ENCODE measurements around the gene CTCF. TPM values are rescaled to one million over a fixed set of nuclear protein-coding genes. Genes with fewer than 3 reads are reported as not detected.
A peak's percentile ranks its signal among the peaks of the same experiment; 100 is the strongest.

Gene CTCF
- total RNA-seq, 2 donors from 2014 or later: 54.3 to 72.4 TPM

GRCh38 chr16:67659675-67660563 is 97.6 kb downstream of the CTCF start, which contains the start of gene ACD:
Gene ACD, minus strand, starts transcription at chr16:67660260. Its CDS starts 40 bp downstream, at chr16:67660220.
- Mint-ChIP-seq H3K27ac (peak within 1 kb of the TSS; percentile 86 to 93), H3K36me3 (no peaks in the 10 kb centered on the region), H3K9me3 (no peaks in the 10 kb centered on the region), H3K4me3 (peak within 1 kb of the TSS; percentile 90), H3K27me3 (no peaks in the 10 kb centered on the region), H3K4me1 (ENCODE audit: low read depth in 2 of 2) (peaks cover 8 to 23% of the 10 kb centered on the region in 2 donors)
- DNase-seq (ENCODE audit: low spot score) (peak; percentile 94), ATAC-seq (peak; percentile 81 to 89)

DNA sequence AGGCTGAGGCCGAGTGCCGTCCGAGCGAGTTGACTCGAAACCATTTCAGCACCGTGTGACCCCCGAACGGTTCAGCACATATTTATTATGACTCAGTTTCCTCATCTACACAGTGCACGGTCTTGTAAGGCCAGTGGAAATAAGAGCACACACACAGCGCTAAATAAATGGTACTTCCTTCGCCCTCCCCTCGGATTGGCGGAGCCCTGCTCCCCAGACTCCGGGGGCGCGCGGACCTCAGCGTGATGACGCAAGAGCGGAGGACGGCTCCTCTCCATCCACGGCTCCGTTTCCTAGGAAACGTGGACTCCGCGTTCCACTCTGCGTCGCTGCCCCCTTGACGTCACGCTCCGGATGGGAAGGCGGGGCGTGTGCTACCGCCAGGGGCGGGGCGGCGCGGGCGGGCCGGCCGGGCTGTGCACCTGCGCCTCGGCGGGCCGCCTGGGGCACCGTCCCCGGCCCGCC is 98.3 kb downstream of the CTCF start, which contains the start of gene PARD6A:
Gene PARD6A, plus strand, starts transcription at position 397 of the 465 bp plus-strand sequence. CDS start 79 bp downstream, outside the sequence.
- Mint-ChIP-seq H3K9me3 (no peaks in the 10 kb centered on the region), H3K27me3 (no peaks in the 10 kb centered on the region), H3K36me3 (no peaks in the 10 kb centered on the region), H3K4me1 (ENCODE audit: low read depth in 2 of 2) (peaks cover 9 to 25% of the 10 kb centered on the region in 2 donors), H3K27ac (peak within 1 kb of the TSS; percentile 86 to 93), H3K4me3 (peak within 1 kb of the TSS; percentile 90)
- peak; percentile 88 to 91 for ATAC-seq
- peak; percentile 97 for DNase-seq (ENCODE audit: low spot score)

- no peaks in the 10 kb centered on the region for H3K27me3 Mint-ChIP-seq
- no peaks in the 10 kb centered on the region for H3K36me3 Mint-ChIP-seq
- H3K9me3 Mint-ChIP-seq: no peaks in the 10 kb centered on the region
- ATAC-seq (no peak), DNase-seq (ENCODE audit: low spot score) (no peak)
- peaks cover 10 to 26% of the 10 kb centered on the region in 2 donors for H3K4me1 Mint-ChIP-seq (ENCODE audit: low read depth in 2 of 2)
- peak overlapping the region; percentile 90 for H3K4me3 Mint-ChIP-seq
- H3K27ac Mint-ChIP-seq: peak overlapping the region; percentile 86 to 93
Measured at GRCh38 chr16:67661101-67661761, 98.9 kb downstream of the CTCF start.

GRCh38 chr16:67661886-67662652 is 99.7 kb downstream of the CTCF start:
- ATAC-seq: no peak
- Mint-ChIP-seq H3K27ac (peak overlapping the region; percentile 86 to 93), H3K4me1 (ENCODE audit: low read depth in 2 of 2) (peaks cover 10 to 27% of the 10 kb centered on the region in 2 donors), H3K9me3 (no peaks in the 10 kb centered on the region), H3K4me3 (no peak overlapping the region), H3K27me3 (no peaks in the 10 kb centered on the region), H3K36me3 (no peaks in the 10 kb centered on the region)
- no peak for DNase-seq (ENCODE audit: low spot score)

- peaks cover 10 to 29% of the 10 kb centered on the region in 2 donors for H3K4me1 Mint-ChIP-seq (ENCODE audit: low read depth in 2 of 2)
- no peak overlapping the region for H3K27ac Mint-ChIP-seq
- no peaks in the 10 kb centered on the region for H3K27me3 Mint-ChIP-seq
- no peak for DNase-seq (ENCODE audit: low spot score)
- no peak for ATAC-seq
- H3K4me3 Mint-ChIP-seq: no peak overlapping the region
- no peaks in the 10 kb centered on the region for H3K9me3 Mint-ChIP-seq
- H3K36me3 Mint-ChIP-seq: no peaks in the 10 kb centered on the region
Measured at GRCh38 chr16:67662653-67663010, 100.3 kb downstream of the CTCF start.

DNA sequence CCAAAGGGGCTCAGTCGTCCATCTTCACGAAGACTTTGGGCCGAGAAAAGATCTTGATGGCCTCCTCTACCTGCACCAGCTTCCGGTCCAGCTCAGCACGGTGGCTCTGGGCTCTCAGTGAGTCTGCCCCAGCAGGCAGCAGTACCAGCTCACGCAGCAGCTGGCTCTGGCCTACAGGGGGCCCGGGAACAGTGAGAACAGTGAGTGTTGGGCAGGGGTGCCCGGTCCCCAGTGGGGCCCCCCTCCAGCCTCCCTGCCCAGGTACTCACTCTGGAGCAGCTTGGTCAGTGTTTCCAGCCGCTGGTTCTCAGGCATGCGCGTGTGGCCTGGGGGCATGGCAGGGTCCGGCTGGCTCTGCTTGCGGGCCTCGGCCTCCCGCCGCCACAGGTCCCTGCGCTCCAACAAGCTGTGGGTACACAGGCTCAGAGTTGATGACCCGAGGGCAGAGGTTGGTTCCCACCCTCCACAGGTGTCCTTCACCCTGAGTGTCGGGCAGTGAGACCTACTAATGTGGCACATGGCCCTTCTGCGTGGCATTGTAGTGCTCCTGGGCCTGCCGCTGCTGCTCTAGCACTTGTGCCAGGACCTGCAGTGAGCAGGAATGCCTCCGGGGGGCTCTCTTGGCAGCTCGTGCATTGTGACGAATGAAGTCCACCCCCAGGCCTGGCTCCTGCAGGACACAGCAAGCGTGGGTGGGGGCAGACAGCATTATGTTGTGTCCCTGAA is 101.0 kb downstream of the CTCF start:
- ATAC-seq: no peak
- no peaks in the 10 kb centered on the region for H3K27me3 Mint-ChIP-seq
- H3K9me3 Mint-ChIP-seq: no peaks in the 10 kb centered on the region
- H3K27ac Mint-ChIP-seq: no peak overlapping the region
- no peak overlapping the region for H3K4me3 Mint-ChIP-seq
- DNase-seq (ENCODE audit: low spot score): no peak
- no peaks in the 10 kb centered on the region for H3K36me3 Mint-ChIP-seq
- peaks cover 10 to 26% of the 10 kb centered on the region in 2 donors for H3K4me1 Mint-ChIP-seq (ENCODE audit: low read depth in 2 of 2)

- peak overlapping the region in 1 of 2 donors; percentile 68 for H3K27ac Mint-ChIP-seq
Measured at GRCh38 chr16:67663877-67664222, 101.5 kb downstream of the CTCF start.

DNA sequence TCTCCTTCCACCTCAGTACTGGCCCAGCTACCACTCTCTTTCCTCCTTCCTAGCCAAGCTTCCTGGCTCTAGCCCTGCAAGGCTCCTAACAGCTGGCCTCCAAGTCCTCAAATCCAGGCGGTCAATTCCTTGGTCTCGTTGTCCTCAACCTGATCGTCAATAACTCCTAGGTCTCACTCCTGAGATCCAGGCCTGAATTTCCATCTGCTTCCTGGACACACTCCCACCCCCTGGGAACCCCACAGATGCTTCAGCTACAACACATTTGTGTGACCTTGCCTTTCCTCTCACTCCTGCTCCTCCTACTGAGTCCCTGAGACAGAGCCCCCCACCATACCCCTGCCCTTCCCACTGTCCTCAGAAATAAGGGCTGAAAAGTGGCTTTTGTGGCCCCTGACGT is 101.9 kb downstream of the CTCF start:
- H3K27ac Mint-ChIP-seq: peak overlapping the region in 1 of 2 donors; percentile 68
- DNase-seq (ENCODE audit: low spot score): no peak
- H3K9me3 Mint-ChIP-seq: no peaks in the 10 kb centered on the region
- H3K36me3 Mint-ChIP-seq: no peaks in the 10 kb centered on the region
- H3K27me3 Mint-ChIP-seq: no peaks in the 10 kb centered on the region
- peaks cover 10 to 20% of the 10 kb centered on the region in 2 donors for H3K4me1 Mint-ChIP-seq (ENCODE audit: low read depth in 2 of 2)
- H3K4me3 Mint-ChIP-seq: no peak overlapping the region
- ATAC-seq: no peak

More at GRCh38 chr16:67663877-67664222, 101.5 kb downstream of the CTCF start:
- H3K4me1 Mint-ChIP-seq (ENCODE audit: low read depth in 2 of 2): peaks cover 10 to 24% of the 10 kb centered on the region in 2 donors
- no peaks in the 10 kb centered on the region for H3K9me3 Mint-ChIP-seq
- no peaks in the 10 kb centered on the region for H3K27me3 Mint-ChIP-seq
- H3K4me3 Mint-ChIP-seq: no peak overlapping the region
- no peaks in the 10 kb centered on the region for H3K36me3 Mint-ChIP-seq
- no peak for DNase-seq (ENCODE audit: low spot score)
- ATAC-seq: no peak

GRCh38 chr16:67664871-67665270 is 102.5 kb downstream of the CTCF start:
- Mint-ChIP-seq H3K27me3 (no peaks in the 10 kb centered on the region), H3K4me1 (ENCODE audit: low read depth in 2 of 2) (peaks cover 10 to 17% of the 10 kb centered on the region in 2 donors), H3K27ac (peak overlapping the region in 1 of 2 donors; percentile 68), H3K9me3 (no peaks in the 10 kb centered on the region), H3K4me3 (no peak overlapping the region), H3K36me3 (no peaks in the 10 kb centered on the region)
- DNase-seq (ENCODE audit: low spot score) (no peak), ATAC-seq (no peak)

- H3K4me1 Mint-ChIP-seq (ENCODE audit: low read depth in 2 of 2): peaks cover 10 to 17% of the 10 kb centered on the region in 2 donors
- H3K4me3 Mint-ChIP-seq: peak overlapping the region; percentile 72
- ATAC-seq (no peak), DNase-seq (ENCODE audit: low spot score) (no peak)
- H3K27ac Mint-ChIP-seq: no peak overlapping the region
- no peaks in the 10 kb centered on the region for H3K9me3 Mint-ChIP-seq
- H3K27me3 Mint-ChIP-seq: no peaks in the 10 kb centered on the region
- H3K36me3 Mint-ChIP-seq: no peaks in the 10 kb centered on the region
Measured at GRCh38 chr16:67665598-67665997, 103.3 kb downstream of the CTCF start.

- Mint-ChIP-seq H3K4me1 (ENCODE audit: low read depth in 2 of 2) (peaks cover 8 to 15% of the 10 kb centered on the region in 2 donors), H3K27me3 (no peaks in the 10 kb centered on the region), H3K4me3 (peak overlapping the region; percentile 80), H3K27ac (no peak overlapping the region), H3K36me3 (no peaks in the 10 kb centered on the region), H3K9me3 (no peaks in the 10 kb centered on the region)
- peak; percentile 61 for DNase-seq (ENCODE audit: low spot score)
- peak; percentile 26 for ATAC-seq
Measured at GRCh38 chr16:67666032-67666551, 103.8 kb downstream of the CTCF start.

DNA sequence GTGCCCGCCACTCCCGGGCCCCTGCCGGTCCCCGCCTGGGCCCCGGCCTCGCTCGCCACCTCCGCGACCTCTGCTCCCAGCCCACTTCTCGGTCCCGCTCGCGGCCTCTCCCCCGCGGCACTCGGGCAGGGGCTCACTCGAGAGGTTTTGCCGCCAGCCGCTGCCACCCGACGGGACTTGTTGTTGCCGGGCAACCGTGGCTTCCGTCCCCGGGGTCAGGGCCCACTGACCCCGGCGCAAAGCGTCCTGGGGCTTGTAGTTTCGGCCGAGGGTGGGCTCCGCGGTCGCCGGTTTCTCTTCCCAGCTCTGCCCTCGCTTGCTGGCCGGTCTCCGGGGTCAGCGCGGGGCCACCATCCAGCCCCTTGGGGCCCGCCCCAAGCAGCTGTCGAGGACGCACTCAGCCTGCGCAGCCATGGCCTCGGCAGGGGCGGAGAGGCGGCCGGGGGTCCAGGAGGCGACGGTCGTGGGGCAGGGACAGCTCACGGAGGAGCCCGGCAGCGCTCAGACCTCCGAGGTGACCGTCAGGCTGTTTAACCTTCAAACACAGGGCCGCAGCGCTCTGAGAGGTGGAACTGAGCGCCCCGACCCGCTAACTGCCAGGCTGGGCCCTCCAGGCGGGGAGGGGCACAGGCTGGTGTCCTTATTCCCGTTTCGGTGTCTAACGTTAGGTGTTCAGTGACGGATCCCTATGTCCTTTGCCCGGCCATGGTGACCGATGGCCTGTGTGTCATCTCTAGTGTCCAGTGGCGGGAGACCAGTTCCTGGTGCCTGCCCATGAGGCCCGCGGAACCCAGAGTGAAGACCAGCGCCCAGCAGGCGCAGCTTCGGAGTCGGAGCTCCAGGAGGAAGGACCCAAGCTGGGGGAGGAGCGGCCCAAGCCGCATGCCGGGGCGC is 104.5 kb downstream of the CTCF start, which contains the start of the genes C16orf86 and ENKD1:
Gene C16orf86, plus strand, starts transcription at position 256 of the 894 bp plus-strand sequence. Its CDS starts 157 bp downstream, at position 413.
Gene ENKD1, minus strand, starts transcription at position 192 of the 894 bp plus-strand sequence. CDS start 308 bp downstream, outside the sequence.
- Mint-ChIP-seq H3K4me3 (peak within 1 kb of the TSS; percentile 80), H3K4me1 (ENCODE audit: low read depth in 2 of 2) (peaks cover 6 to 11% of the 10 kb centered on the region in 2 donors), H3K27ac (peak within 1 kb of the TSS in 1 of 2 donors; percentile 21), H3K27me3 (no peaks in the 10 kb centered on the region), H3K9me3 (no peaks in the 10 kb centered on the region), H3K36me3 (no peaks in the 10 kb centered on the region)
- peak; percentile 91 for DNase-seq (ENCODE audit: low spot score)
- peak; percentile 85 to 90 for ATAC-seq

Data from natural killer cell treated with Interleukin-12 subunit alpha and Interleukin-12 subunit beta and Interleukin-15 and Interleukin-18, amount 100 ng/mL, for 72 hours (primary cell).